Smooth muscle cell (in vitro differentiated cells): Measurements from ENCODE around the gene FOXE3. TPM values are rescaled to one million over a fixed set of nuclear protein-coding genes. Genes with fewer than 3 reads are reported as not detected.

Experiments used
- DNase-seq: peaks from one replicate; lab custom pipeline; 2025; ENCODE audit not compliant: unreplicated experiment; lab: John Stamatoyannopoulos, UW
- H2AFZ ChIP-seq: fragments of 200-600 bp; sonication (generic); 2 replicates; pipeline ENCODE4 v1.6.0; 2016; ENCODE audit warnings: antibody characterized with exemption, low read depth, mild to moderate bottlenecking
- H3F3A ChIP-seq: fragments of 200-600 bp; sonication (generic); 2 replicates; pipeline ENCODE4 v1.6.0; 2017; ENCODE audit warnings: antibody characterized with exemption, low read depth
- H3K27ac ChIP-seq: fragments of 200-600 bp; sonication (generic); 2 replicates; pipeline ENCODE4 v1.5.1; 2016; ENCODE audit warnings: low read depth, mild to moderate bottlenecking
- H3K27me3 ChIP-seq: fragments of 200-600 bp; sonication (generic); 2 replicates; pipeline ENCODE4 v1.6.1; 2016; ENCODE audit warnings: low read depth, mild to moderate bottlenecking
- H3K36me3 ChIP-seq: fragments of 200-600 bp; sonication (generic); 2 replicates; pipeline ENCODE4 v1.5.1; 2016; ENCODE audit warnings: low read depth
- H3K4me1 ChIP-seq: fragments of 200-600 bp; sonication (generic); 2 replicates; pipeline ENCODE4 v1.5.1; 2016; ENCODE audit warnings: low read depth
- H3K4me2 ChIP-seq: fragments of 200-600 bp; sonication (generic); 2 replicates; pipeline ENCODE4 v1.6.0; 2016; ENCODE audit warnings: mild to moderate bottlenecking
- H3K4me3 ChIP-seq: fragments of 200-600 bp; sonication (generic); 2 replicates; pipeline ENCODE4 v1.5.1; 2016; ENCODE audit warnings: mild to moderate bottlenecking
- H3K79me2 ChIP-seq: fragments of 200-600 bp; sonication (generic); 2 replicates; pipeline ENCODE4 v1.6.0; 2016; ENCODE audit warnings: low read depth, mild to moderate bottlenecking
- H3K9ac ChIP-seq: fragments of 200-600 bp; sonication (generic); 2 replicates; pipeline ENCODE4 v1.6.0; 2016; ENCODE audit warnings: low read depth
- H3K9me3 ChIP-seq: fragments of 200-600 bp; sonication (generic); replicated peaks from 2 replicates; pipeline ENCODE4 v1.5.1; 2016; ENCODE audit warnings: low read depth
- H4K20me1 ChIP-seq: fragments of 200-600 bp; sonication (generic); 2 replicates; pipeline ENCODE4 v1.6.0; 2016; ENCODE audit warnings: low read depth
- CTCF ChIP-seq: fragments of 200-600 bp; sonication (generic); IDR thresholded peaks from 2 replicates; pipeline ENCODE4 v1.5.1; 2017; ENCODE audit warnings: borderline replicate concordance, mild to moderate bottlenecking, antibody characterized with exemption; ENCODE audit not compliant: insufficient read depth, poor library complexity, severe bottlenecking
- WGBS: methylation state at CpG from one replicate; pipeline ENCODE4 v1.1.7; 2016; ENCODE audit warnings: low lambda C conversion rate; 5-methylcytosine and 5-hydroxymethylcytosine counted together
- polyA plus RNA-seq: library from polyadenylated mRNA; unstranded; fragments of >200 nt; fragmentation: Nextera tagmentation; extraction: Ambion mirVana; gene quantifications from 2 replicates; pipeline ENCODE4 v1.2.1, GENCODE V29; 2016
- total RNA-seq: library from RNA; depleted of rRNA; stranded (reverse); fragments of >200 nt; gene quantifications from 2 replicates; pipeline ENCODE4 v1.2.3, GENCODE V29; 2014

The FOXE3 gene
- total and polyA plus RNA-seq, 2 experiments from 2014 or later, result not detected

GRCh38 chr1:47437447-47438164 lies 21.5 kb downstream of the FOXE3 start, which contains the start of gene FOXD2:
Gene FOXD2, plus strand, starts transcription at chr1:47438044. Its CDS starts 92 bp downstream, at chr1:47438136.
- Histone ChIP-seq H3K4me3 (peak within 1 kb of the TSS; percentile 63), H3K4me1 (peaks cover 13% of the 10 kb centered on the region), H3K27me3 (peaks cover 98% of the 10 kb centered on the region), H3K36me3 (no peaks in the 10 kb centered on the region), H3K9ac (no peak within 1 kb of the TSS), H3K9me3 (no peaks in the 10 kb centered on the region), H3K79me2 (no peaks in the 10 kb centered on the region), H2AFZ (peak within 1 kb of the TSS; percentile 69), H3F3A (no peaks in the 10 kb centered on the region), H3K27ac (no peak within 1 kb of the TSS), H3K4me2 (peak within 1 kb of the TSS; percentile 88), H4K20me1 (peaks cover 4% of the 10 kb centered on the region)
- peak; percentile 66 for DNase-seq
- WGBS, result 0% methylated on average over 26 of the region's 80 CpGs
- peak; percentile 90 for TF ChIP-seq CTCF

GRCh38 chr1:47438165-47439016 lies 22.3 kb downstream of the FOXE3 start:
- peak overlapping the region; percentile 88 for H3K4me2 ChIP-seq
- no peak overlapping the region for H3K27ac ChIP-seq
- no peaks in the 10 kb centered on the region for H3K79me2 ChIP-seq
- H2AFZ ChIP-seq, result no peak overlapping the region
- WGBS, result 3% methylated on average over 58 of the region's 117 CpGs
- no peaks in the 10 kb centered on the region for H3F3A ChIP-seq
- H3K27me3 ChIP-seq, result peaks cover 98% of the 10 kb centered on the region
- peaks cover 4% of the 10 kb centered on the region for H4K20me1 ChIP-seq
- DNase-seq, result no peak
- peak overlapping the region; percentile 63 for H3K4me3 ChIP-seq
- H3K36me3 ChIP-seq, result no peaks in the 10 kb centered on the region
- peaks cover 6% of the 10 kb centered on the region for H3K4me1 ChIP-seq
- no peaks in the 10 kb centered on the region for H3K9me3 ChIP-seq
- TF ChIP-seq CTCF, result no peak
- H3K9ac ChIP-seq, result no peak overlapping the region

GRCh38 chr1:47439017-47439818 lies 23.1 kb downstream of the FOXE3 start:
- Histone ChIP-seq H3K4me2 (no peak overlapping the region), H3K9ac (no peak overlapping the region)
- no peak for TF ChIP-seq CTCF

More at GRCh38 chr1:47439017-47439818, 23.1 kb downstream of the FOXE3 start:
- Histone ChIP-seq H3K36me3 (no peaks in the 10 kb centered on the region), H4K20me1 (peaks cover 4% of the 10 kb centered on the region), H3K4me1 (peaks cover 13% of the 10 kb centered on the region), H3K27me3 (peaks cover 98% of the 10 kb centered on the region), H3K79me2 (no peaks in the 10 kb centered on the region), H3K4me3 (peak overlapping the region; percentile 23), H3K27ac (no peak overlapping the region), H2AFZ (no peak overlapping the region), H3K9me3 (no peaks in the 10 kb centered on the region), H3F3A (no peaks in the 10 kb centered on the region)
- no peak for DNase-seq
- WGBS, result 7% methylated on average over 83 of the region's 86 CpGs
